IMR-90 (cell line): ENCODE results near the gene SLC4A1. TPM values are rescaled to one million over a fixed set of nuclear protein-coding genes. Genes with fewer than 3 reads are reported as not detected.

Experiments used
- ATAC-seq: fragments of 200-7000 bp; cut with Tn5 transposase; 2 replicates; pipeline ENCODE4 v1.9.1; 2020; ENCODE audit warnings: low read depth, mild to moderate bottlenecking, moderate library complexity
- BruUV-seq: library from RNA; stranded (reverse); fragments of 400-500 nt; replicated peaks from 2 replicates; lab custom pipeline; 2021; lab: Mats Ljungman, UMichigan
- CTCF ChIA-PET: fragments of 300-600 bp; formaldehyde crosslinking; extraction: SDS; loops from one replicate; lab custom pipeline; 2021; ENCODE audit warnings: antibody characterized with exemption; lab: Yijun Ruan, JAX
- POLR2A ChIA-PET: fragments of 300-600 bp; sonication (Branson Sonifier 250); formaldehyde crosslinking; loops from one replicate; lab custom pipeline; 2022; ENCODE audit warnings: antibody characterized with exemption; ENCODE audit not compliant: unreplicated experiment; lab: Charles Lee
- DNase-seq: peaks from one replicate; pipeline ENCODE4 v3.0.0; 2013
- H2AFZ ChIP-seq: replicated peaks from 2 replicates; pipeline ENCODE3; 2013; ENCODE audit warnings: low read length, mild to moderate bottlenecking; ENCODE audit not compliant: poor library complexity
- H2AK5ac ChIP-seq: 2 replicates; pipeline ENCODE4 v1.6.1; 2013; ENCODE audit warnings: low read depth, low read length, inconsistent platforms
- H2AK9ac ChIP-seq: replicated peaks from 2 replicates; pipeline ENCODE3; 2013; ENCODE audit warnings: mild to moderate bottlenecking, low read depth, low read length, moderate library complexity; ENCODE audit not compliant: poor library complexity
- H2BK120ac ChIP-seq: 2 replicates; pipeline ENCODE4 v1.6.1; 2013; ENCODE audit warnings: low read depth, low read length, inconsistent platforms
- H2BK15ac ChIP-seq: 3 replicates; pipeline ENCODE4 v1.6.1; 2013; ENCODE audit warnings: low read depth, low read length, inconsistent platforms
- H2BK20ac ChIP-seq: 2 replicates; pipeline ENCODE4 v1.6.1; 2013; ENCODE audit warnings: low read depth, mild to moderate bottlenecking, inconsistent platforms, low read length, moderate library complexity
- H2BK5ac ChIP-seq: 2 replicates; pipeline ENCODE4 v1.6.1; 2013; ENCODE audit warnings: mild to moderate bottlenecking, low read depth, low read length, inconsistent platforms; ENCODE audit not compliant: poor library complexity, severe bottlenecking
- H3K14ac ChIP-seq: replicated peaks from 2 replicates; pipeline ENCODE4 v1.6.1; 2013; ENCODE audit warnings: low read depth, low read length, inconsistent platforms
- H3K18ac ChIP-seq: 2 replicates; pipeline ENCODE4 v1.6.1; 2013; ENCODE audit warnings: low read depth, low read length, control low read depth
- H3K23ac ChIP-seq: 2 replicates; pipeline ENCODE4 v1.6.1; 2013; ENCODE audit warnings: low read depth, low read length, inconsistent platforms
- H3K27ac ChIP-seq: 2 replicates; pipeline ENCODE4 v1.5.1; 2013; ENCODE audit warnings: mild to moderate bottlenecking, control low read depth, low read length; ENCODE audit not compliant: insufficient read depth
- H3K27me3 ChIP-seq: 2 replicates; pipeline ENCODE4 v1.6.1; 2013; ENCODE audit warnings: low read length; ENCODE audit not compliant: control insufficient read depth, insufficient read depth
- H3K36me3 ChIP-seq: 2 replicates; pipeline ENCODE4 v1.6.1; 2013; ENCODE audit warnings: low read length, mixed read lengths; ENCODE audit not compliant: control insufficient read depth, insufficient read depth
- H3K4ac ChIP-seq: 2 replicates; pipeline ENCODE4 v1.6.1; 2013; ENCODE audit warnings: low read depth, low read length, inconsistent platforms
- H3K4me1 ChIP-seq: 2 replicates; pipeline ENCODE4 v1.6.1; 2013; ENCODE audit warnings: low read length, mixed read lengths; ENCODE audit not compliant: control insufficient read depth, insufficient read depth
- H3K4me2 ChIP-seq: 2 replicates; pipeline ENCODE4 v1.6.1; 2013; ENCODE audit warnings: low read depth, mild to moderate bottlenecking, control low read depth, low read length, moderate library complexity
- H3K4me3 ChIP-seq: 2 replicates; pipeline ENCODE4 v1.5.1; 2013; ENCODE audit warnings: low read depth, mild to moderate bottlenecking, control low read depth, low read length, moderate library complexity; ENCODE audit not compliant: insufficient read depth
- H3K56ac ChIP-seq: 2 replicates; pipeline ENCODE4 v1.6.1; 2013; ENCODE audit warnings: low read length, inconsistent platforms; ENCODE audit not compliant: insufficient read depth; ENCODE audit errors: extremely low read depth
- H3K79me1 ChIP-seq, 2 experiments: 2 replicates each; pipeline ENCODE4 v1.6.1; 2013; ENCODE audit warnings: low read length in 2 of 2, inconsistent platforms in 1 of 2, low read depth in 1 of 2
- H3K9ac ChIP-seq: 2 replicates; pipeline ENCODE4 v1.6.1; 2013; ENCODE audit warnings: low read depth, low read length, control low read depth
- H3K9me1 ChIP-seq: 2 replicates; pipeline ENCODE4 v1.6.1; 2013; ENCODE audit warnings: low read length, inconsistent platforms; ENCODE audit not compliant: insufficient read depth
- H3K9me3 ChIP-seq: 2 replicates; pipeline ENCODE4 v1.6.1; 2013; ENCODE audit warnings: low read length; ENCODE audit not compliant: control insufficient read depth, insufficient read depth
- H4K20me1 ChIP-seq: 2 replicates; pipeline ENCODE4 v1.6.1; 2013; ENCODE audit warnings: low read length, inconsistent platforms; ENCODE audit not compliant: insufficient read depth
- H4K5ac ChIP-seq: 2 replicates; pipeline ENCODE4 v1.6.1; 2013; ENCODE audit warnings: mild to moderate bottlenecking, low read depth, low read length, control low read depth
- H4K8ac ChIP-seq, 2 experiments: 2 replicates each; pipeline ENCODE4 v1.6.1; 2013; ENCODE audit warnings: low read depth in 2 of 2, low read length in 2 of 2, control low read depth in 1 of 2, inconsistent platforms in 1 of 2
- H4K91ac ChIP-seq: 2 replicates; pipeline ENCODE4 v1.6.1; 2013; ENCODE audit warnings: low read depth, low read length, inconsistent platforms; ENCODE audit not compliant: insufficient read depth
- CTCF ChIP-seq: conservative IDR thresholded peaks from 2 replicates; pipeline ENCODE4 v1.5.1; 2012; ENCODE audit warnings: mild to moderate bottlenecking, low read depth, low read length, improper control_type of control experiment
- MAZ ChIP-seq: IDR thresholded peaks from 2 replicates; pipeline ENCODE4 v1.6.1; 2012; ENCODE audit warnings: low read depth, mild to moderate bottlenecking, low read length, improper control_type of control experiment, moderate library complexity, borderline replicate concordance
- WGBS, 2 experiments: methylation state at CpG; one replicate each; pipeline versions ENCODE4 v1.1.5 to v1.1.7; 2013; ENCODE audit warnings: missing lambda C conversion rate in 2 of 2; ENCODE audit not compliant: insufficient read length in 1 of 2; ENCODE audit errors: extremely low coverage in 2 of 2; 5-methylcytosine and 5-hydroxymethylcytosine counted together
- dilution Hi-C: fragments of 300-500 bp; cut with HindIII; formaldehyde crosslinking; loops from one replicate; pipeline ENCODE4 v1.14.3; 2018; ENCODE audit warnings: low sequenced_read_pairs; ENCODE audit not compliant: unreplicated experiment
- in situ Hi-C: fragments of 300-500 bp; cut with MboI; formaldehyde crosslinking; loops from 3 replicates; pipeline ENCODE4 v1.14.3; 2019; ENCODE audit warnings: low sequenced_read_pairs, inconsistent platforms, mixed read lengths
- intact Hi-C: fragments of 100-400 bp; cut with micrococcal nuclease; formaldehyde crosslinking; loops from 2 replicates; pipeline ENCODE4 v1.10.0; 2022
- polyA plus RNA-seq, 3 experiments: library from polyadenylated mRNA; depleted of rRNA; stranded (reverse); fragments of >200 nt; gene quantifications; 2 replicates each; pipeline ENCODE4 v1.2.3, GENCODE V29; 2012; ENCODE audit warnings: low replicate concordance in 1 of 3
- total RNA-seq: library from RNA; depleted of rRNA; stranded (reverse); fragments of >200 nt; gene quantifications from 2 replicates; pipeline ENCODE4 v1.2.3, GENCODE V29; 2012

SLC4A1 gene
- total and polyA plus RNA-seq, 2 of the 4 experiments (the other 2 are of a cell fraction) = not detected

DNA sequence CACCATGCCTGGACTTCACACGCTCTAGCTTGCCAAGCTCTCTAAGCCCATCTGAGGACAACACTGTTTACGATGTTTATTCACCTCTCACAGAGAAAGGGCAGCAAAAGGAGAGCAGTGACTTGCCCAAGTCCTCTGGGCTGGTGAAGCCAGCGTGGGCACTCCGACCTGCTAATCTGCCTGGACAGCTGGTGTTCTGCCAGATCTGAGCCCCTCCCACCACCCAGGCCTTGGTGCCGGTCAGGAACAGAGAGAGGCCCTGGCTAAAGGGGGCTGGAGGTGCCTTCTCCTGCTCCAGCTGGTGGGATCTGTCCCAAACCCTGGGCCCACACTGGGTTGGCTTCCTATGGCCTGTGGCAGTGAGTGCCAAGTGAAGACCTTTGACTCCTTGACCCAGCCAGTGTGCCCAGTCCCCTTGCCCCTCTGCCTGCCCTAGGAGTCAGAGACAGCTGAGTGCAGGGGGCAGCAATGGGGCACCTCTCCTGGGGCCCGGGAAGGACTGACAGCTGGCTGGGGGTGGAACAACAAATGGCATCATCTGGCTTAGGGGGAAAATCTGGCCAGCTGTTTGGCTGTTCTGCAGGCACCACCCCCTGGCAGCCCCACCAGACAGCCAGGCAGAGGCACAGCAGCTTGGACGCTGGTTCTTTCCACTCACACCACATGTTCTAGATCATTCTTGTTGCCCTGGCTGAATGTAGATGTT is 1.8 kb upstream of the SLC4A1 start:
- DNase-seq (no peak), ATAC-seq (no peak)
- POLR2A ChIA-PET = no interaction called here
- no peak overlapping the region for H2BK15ac ChIP-seq
- H3K36me3 ChIP-seq = no peaks in the 10 kb centered on the region
- H2BK120ac ChIP-seq = no peak overlapping the region
- no TSS peak for BruUV-seq
- no peak overlapping the region for H3K27ac ChIP-seq
- WGBS, 2 experiments = 35% methylated on average over 4 of the region's 7 CpGs; no CpG with 5 or more reads in 1 of the 2 experiments
- H3K4me1 ChIP-seq = no peaks in the 10 kb centered on the region
- H2BK20ac ChIP-seq = no peak overlapping the region
- H4K8ac ChIP-seq = no peak overlapping the region
- TF ChIP-seq CTCF (no peak), MAZ (no peak)
- no peaks in the 10 kb centered on the region for H4K20me1 ChIP-seq
- H4K91ac ChIP-seq = no peak overlapping the region
- no peak overlapping the region for H2AFZ ChIP-seq
- H3K4me2 ChIP-seq = no peak overlapping the region
- no peak overlapping the region for H3K56ac ChIP-seq
- no peak overlapping the region for H3K18ac ChIP-seq
- H3K79me1 ChIP-seq = no peaks in the 10 kb centered on the region
- no peak overlapping the region for H3K9ac ChIP-seq
- in situ Hi-C loops (no loop called here), dilution Hi-C loops (no loop called here), intact Hi-C loops (no loop called here)
- H2AK5ac ChIP-seq = no peak overlapping the region
- H3K23ac ChIP-seq = no peak overlapping the region
- H3K4me3 ChIP-seq = no peak overlapping the region
- H4K5ac ChIP-seq = no peak overlapping the region
- H3K4ac ChIP-seq = no peak overlapping the region
- no peaks in the 10 kb centered on the region for H3K9me3 ChIP-seq
- no peaks in the 10 kb centered on the region for H3K9me1 ChIP-seq
- CTCF ChIA-PET = no interaction called here
- H3K14ac ChIP-seq = no peak overlapping the region
- H3K27me3 ChIP-seq = peaks cover 46% of the 10 kb centered on the region
- no peak overlapping the region for H2AK9ac ChIP-seq
- no peak overlapping the region for H2BK5ac ChIP-seq
